ENCODE data around the gene SLC9A7. TPM values are rescaled to one million over a fixed set of nuclear protein-coding genes. Genes with fewer than 3 reads are reported as not detected.

Gene SLC9A7
- total and polyA plus RNA-seq, 8 donors, result 2.2 to 16.0 (median 6.3) TPM

DNA sequence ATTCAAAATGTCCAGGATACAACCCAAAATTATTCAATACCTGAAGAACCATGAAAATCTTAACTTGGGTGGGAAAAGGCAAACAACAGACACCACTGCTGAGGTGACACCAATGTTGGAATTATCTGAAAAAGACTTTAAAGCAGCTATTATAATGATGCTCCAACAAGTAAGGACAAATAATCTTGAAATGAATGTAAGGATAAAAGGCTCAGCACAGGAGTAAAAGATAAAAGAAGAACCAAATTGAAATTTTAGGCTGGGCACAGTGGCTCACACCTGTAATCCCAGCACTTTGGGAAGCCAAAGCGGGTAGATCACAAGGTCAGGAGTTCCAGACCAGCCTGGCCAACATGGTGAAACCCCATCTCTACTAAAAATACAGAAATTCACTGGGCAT lies 4.0 kb upstream of the SLC9A7 start:
- 83 to 91% methylated on average over 1 of the region's 1 CpG for WGBS, 2 donors
- FAIRE-seq, result no peak
- Histone ChIP-seq H3K4me1 (no peaks in the 10 kb centered on the region), H3K4me3 (no peak overlapping the region), H3K9me3 (no peaks in the 10 kb centered on the region), H3K27me3 (peaks cover 0 to 8% (median 2%) of the 10 kb centered on the region in 4 donors), H3K36me3 (no peaks in the 10 kb centered on the region), H3K27ac (no peak overlapping the region)
- ATAC-seq, result no peak
- intact Hi-C loops (cut with DNase I), result no loop called here
- no peak for DNase-seq
- TF ChIP-seq, protein P1, sequence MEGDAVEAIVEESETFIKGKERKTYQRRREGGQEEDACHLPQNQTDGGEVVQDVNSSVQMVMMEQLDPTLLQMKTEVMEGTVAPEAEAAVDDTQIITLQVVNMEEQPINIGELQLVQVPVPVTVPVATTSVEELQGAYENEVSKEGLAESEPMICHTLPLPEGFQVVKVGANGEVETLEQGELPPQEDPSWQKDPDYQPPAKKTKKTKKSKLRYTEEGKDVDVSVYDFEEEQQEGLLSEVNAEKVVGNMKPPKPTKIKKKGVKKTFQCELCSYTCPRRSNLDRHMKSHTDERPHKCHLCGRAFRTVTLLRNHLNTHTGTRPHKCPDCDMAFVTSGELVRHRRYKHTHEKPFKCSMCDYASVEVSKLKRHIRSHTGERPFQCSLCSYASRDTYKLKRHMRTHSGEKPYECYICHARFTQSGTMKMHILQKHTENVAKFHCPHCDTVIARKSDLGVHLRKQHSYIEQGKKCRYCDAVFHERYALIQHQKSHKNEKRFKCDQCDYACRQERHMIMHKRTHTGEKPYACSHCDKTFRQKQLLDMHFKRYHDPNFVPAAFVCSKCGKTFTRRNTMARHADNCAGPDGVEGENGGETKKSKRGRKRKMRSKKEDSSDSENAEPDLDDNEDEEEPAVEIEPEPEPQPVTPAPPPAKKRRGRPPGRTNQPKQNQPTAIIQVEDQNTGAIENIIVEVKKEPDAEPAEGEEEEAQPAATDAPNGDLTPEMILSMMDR (IDR thresholded peaks at IDR 0.05), result no peak

DNA sequence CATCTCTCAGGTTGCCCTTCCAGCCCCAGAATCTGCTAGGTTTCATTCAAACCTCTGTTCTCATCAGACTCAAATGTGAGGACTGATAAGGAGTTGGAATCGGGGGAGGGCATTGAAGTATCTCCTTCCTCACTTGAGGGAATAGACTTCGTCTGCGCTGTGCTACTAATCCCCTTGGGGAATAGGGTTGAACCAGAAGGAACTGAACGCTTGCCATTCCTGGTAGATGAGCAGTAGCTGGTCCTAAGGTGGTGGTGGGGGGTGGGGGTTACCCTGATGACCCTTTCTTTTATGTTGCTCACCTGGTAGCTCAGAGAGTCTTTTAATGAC lies 692 bp upstream of the SLC9A7 start:
- ATAC-seq, result no peak
- H3K9me3 ChIP-seq, result no peaks in the 10 kb centered on the region
- peak in 1 of 6 donors; percentile 14 for DNase-seq
- TF ChIP-seq, protein P1 (IDR thresholded peaks at IDR 0.05), result no peak
- no peaks in the 10 kb centered on the region for H3K36me3 ChIP-seq
- FAIRE-seq, result no peak
- H3K27ac ChIP-seq, result peak overlapping the region in 2 of 4 donors; percentile 62 to 71
- H3K4me1 ChIP-seq, result no peaks in the 10 kb centered on the region
- WGBS, 2 donors, result 14 to 43% methylated on average over 4 of the region's 4 CpGs
- H3K4me3 ChIP-seq, result peak overlapping the region in 2 of 4 donors; percentile 43 to 60
- intact Hi-C loops (cut with DNase I), result no loop called here
- peaks cover 0 to 3% (median under 1%) of the 10 kb centered on the region in 4 donors for H3K27me3 ChIP-seq

DNA sequence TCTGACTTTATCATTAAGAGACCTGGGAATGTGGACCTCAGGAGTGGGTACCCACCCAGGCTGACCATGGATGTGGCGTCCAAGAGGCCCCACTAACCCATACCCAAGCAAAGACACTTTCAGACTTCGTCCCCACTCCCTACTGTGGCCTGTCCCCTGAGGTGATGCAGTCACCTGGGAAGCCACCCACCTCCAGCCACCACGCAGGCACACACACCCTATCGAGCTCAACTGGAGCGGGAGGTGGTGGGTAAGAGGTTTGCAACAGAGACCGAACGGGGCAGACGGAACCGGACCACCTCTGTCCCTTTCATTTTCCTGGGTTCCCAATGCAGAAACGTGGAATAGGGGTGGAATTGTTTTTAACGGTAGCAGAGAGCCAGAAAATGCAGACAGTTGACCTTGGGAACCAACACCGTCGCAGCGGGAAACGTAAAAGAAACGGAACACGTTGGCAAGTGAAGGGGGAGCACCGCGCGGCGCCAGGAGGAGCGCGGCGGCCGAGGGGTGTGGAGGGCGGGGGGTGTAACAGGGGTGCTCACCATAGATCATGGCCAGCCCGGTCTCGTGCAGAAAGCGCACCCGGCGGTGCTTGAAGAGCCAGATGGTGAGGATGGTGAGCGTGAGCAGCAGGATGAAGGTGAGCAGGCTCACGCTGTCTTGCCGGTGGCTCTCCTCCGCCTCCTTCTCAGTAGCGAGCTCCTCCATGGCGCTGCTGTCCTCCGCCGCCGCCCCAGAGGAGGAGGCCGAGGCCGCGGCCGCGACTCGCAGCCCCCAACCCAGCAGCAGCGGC lies 559 bp downstream of the SLC9A7 start:
- FAIRE-seq (no peak), ATAC-seq (peak; percentile 14 to 43 (median 40)), DNase-seq (peak; percentile 3 to 77 (median 26))
- Histone ChIP-seq H3K36me3 (no peaks in the 10 kb centered on the region), H3K27me3 (no peaks in the 10 kb centered on the region), H3K27ac (peak overlapping the region in 3 of 4 donors; percentile 52 to 67 (median 62)), H3K9me3 (no peaks in the 10 kb centered on the region), H3K4me1 (no peaks in the 10 kb centered on the region), H3K4me3 (peak overlapping the region; percentile 23 to 60 (median 47))
- TF ChIP-seq, protein P1 (IDR thresholded peaks at IDR 0.05), result no peak
- intact Hi-C loops (cut with DNase I), result no loop called here
- 3 to 37% methylated on average over 38 to 46 of the region's 47 CpGs for WGBS, 2 donors

DNA sequence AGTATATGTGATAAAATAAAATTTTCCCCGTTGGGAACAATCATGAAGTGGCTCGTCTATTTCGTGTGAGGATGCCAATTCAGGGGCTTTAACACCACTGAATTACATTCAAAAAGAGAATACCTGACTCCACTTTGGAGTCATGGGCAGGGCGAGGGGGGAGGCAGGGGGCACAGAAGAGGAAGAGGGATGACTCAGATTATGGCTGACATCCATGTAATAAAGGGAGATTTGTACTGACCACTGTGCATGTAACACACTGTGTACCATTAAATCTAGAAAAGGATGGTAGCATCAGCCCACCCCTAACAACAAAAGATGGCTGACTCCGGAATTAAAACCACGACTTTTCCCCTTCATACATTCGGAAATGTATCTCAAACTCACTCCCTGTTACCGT lies 1.3 kb downstream of the SLC9A7 start:
- Histone ChIP-seq H3K4me3 (peak overlapping the region in 1 of 4 donors; percentile 60), H3K36me3 (no peaks in the 10 kb centered on the region), H3K27me3 (no peaks in the 10 kb centered on the region), H3K4me1 (no peaks in the 10 kb centered on the region), H3K27ac (peak overlapping the region in 2 of 4 donors; percentile 62 to 67), H3K9me3 (no peaks in the 10 kb centered on the region)
- DNase-seq, result no peak
- TF ChIP-seq, protein P1 (IDR thresholded peaks at IDR 0.05), result no peak
- ATAC-seq, result no peak
- no peak for FAIRE-seq
- 58 to 66% methylated on average over 8 of the region's 8 CpGs for WGBS, 2 donors
- intact Hi-C loops (cut with DNase I), result no loop called here

DNA sequence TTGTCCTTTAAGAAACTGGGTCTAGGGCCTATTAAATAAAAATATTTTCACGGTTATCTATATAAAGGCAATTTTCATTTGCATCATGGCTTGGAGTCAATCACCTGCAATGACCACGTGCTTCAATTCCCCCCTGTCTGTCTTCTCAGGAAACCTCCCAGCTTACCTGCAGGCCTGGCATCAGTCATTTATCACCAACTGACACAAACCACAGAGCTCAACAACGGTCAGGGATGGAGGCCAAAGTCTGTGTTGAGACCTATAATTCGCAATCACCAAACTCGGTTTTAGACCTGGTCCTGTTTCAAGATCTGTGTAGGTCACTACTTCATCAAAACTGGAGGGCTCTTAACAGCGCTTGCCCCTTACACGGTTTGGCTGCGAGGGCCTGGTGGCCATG lies 1.9 kb downstream of the SLC9A7 start:
- Histone ChIP-seq H3K4me3 (no peak overlapping the region), H3K4me1 (no peaks in the 10 kb centered on the region), H3K9me3 (no peaks in the 10 kb centered on the region), H3K36me3 (no peaks in the 10 kb centered on the region), H3K27ac (no peak overlapping the region), H3K27me3 (no peaks in the 10 kb centered on the region)
- FAIRE-seq, result no peak
- WGBS, 2 donors, result 33 to 48% methylated on average over 8 of the region's 8 CpGs
- intact Hi-C loops (cut with DNase I), result no loop called here
- no peak for DNase-seq
- no peak for ATAC-seq
- TF ChIP-seq, protein P1 (IDR thresholded peaks at IDR 0.05), result no peak

Data from pancreas (tissue), 10 donors.